B cell (primary cell): ENCODE data around the gene TBC1D10A. TPM values are rescaled to one million over a fixed set of nuclear protein-coding genes. Genes with fewer than 3 reads are reported as not detected.

ENCODE experiments used
- ATAC-seq: fragments of 200-7000 bp; cut with Tn5 transposase; one replicate; pipeline ENCODE4 v1.10.0; 2021; ENCODE audit warnings: low read depth, mild to moderate bottlenecking, moderate number of reproducible peaks, moderate library complexity
- CTCF ChIA-PET: fragments of 350-600 bp; sonication (Branson Sonifier 250); formaldehyde crosslinking; loops from one replicate; lab custom pipeline; 2021; ENCODE audit warnings: antibody characterized with exemption, inconsistent platforms; lab: Charles Lee
- POLR2A ChIA-PET: fragments of 350-600 bp; sonication (Branson Sonifier 250); formaldehyde crosslinking; loops from one replicate; lab custom pipeline; 2021; ENCODE audit warnings: antibody characterized with exemption; lab: Charles Lee
- DNase-seq: peaks from one replicate; pipeline ENCODE4 v3.0.0; 2013
- H2AFZ ChIP-seq: 2 replicates; pipeline ENCODE4 v1.6.1; 2012; ENCODE audit warnings: mild to moderate bottlenecking, low read depth, low read length; ENCODE audit not compliant: insufficient read depth, poor library complexity, severe bottlenecking
- H3K27ac ChIP-seq, 2 donors: 1 replicate in 1 of 2; 2 replicates in 1 of 2; pipeline ENCODE4 v1.5.1; 2012 to 2013; ENCODE audit warnings: low read length in 2 of 2, mild to moderate bottlenecking in 2 of 2, moderate library complexity in 1 of 2
- H3K27me3 ChIP-seq, 4 experiments: fragments of 200-600 bp in 1 of 4; sonication (generic) in 1 of 4; replicated peaks in 1 of 4; 1 replicate in 2 of 4; 2 replicates in 2 of 4; pipeline versions ENCODE4 v1.6.1 to v1.7.0; 2013 to 2016; ENCODE audit warnings: low read length in 3 of 4, mild to moderate bottlenecking in 2 of 4, mixed read lengths in 1 of 4, moderate library complexity in 1 of 4; ENCODE audit not compliant: insufficient read depth in 4 of 4, control insufficient read depth in 3 of 4; ENCODE audit errors: control extremely low read depth in 1 of 4
- H3K36me3 ChIP-seq, 2 experiments: replicated peaks in 1 of 2; 1 replicate in 1 of 2; 2 replicates in 1 of 2; pipeline versions ENCODE4 v1.6.1 to v1.7.1; 2013; ENCODE audit warnings: low read length in 1 of 2; ENCODE audit not compliant: insufficient read depth in 2 of 2, control insufficient read depth in 1 of 2; ENCODE audit errors: control extremely low read depth in 1 of 2, extremely low read depth in 1 of 2
- H3K4me1 ChIP-seq, 2 donors: fragments of 200-600 bp in 1 of 2; sonication (generic) in 1 of 2; 1 replicate in 1 of 2; 2 replicates in 1 of 2; pipeline versions ENCODE4 v1.5.1 to v1.6.1; 2013 to 2017; ENCODE audit warnings: low read length in 2 of 2; ENCODE audit not compliant: control insufficient read depth in 2 of 2, insufficient read depth in 2 of 2
- H3K4me2 ChIP-seq: replicated peaks from 2 replicates; pipeline ENCODE3; 2012; ENCODE audit warnings: mild to moderate bottlenecking, low read depth, low read length; ENCODE audit not compliant: poor library complexity, severe bottlenecking
- H3K4me3 ChIP-seq, 5 experiments: fragments of 200-600 bp in 1 of 5; sonication (generic) in 1 of 5; 1 replicate in 3 of 5; 2 replicates in 2 of 5; pipeline versions ENCODE4 v1.5.1 to v1.7.0; 2011 to 2016; ENCODE audit warnings: low read length in 4 of 5, mild to moderate bottlenecking in 4 of 5, low read depth in 2 of 5, control low read depth in 1 of 5, moderate library complexity in 1 of 5; ENCODE audit not compliant: insufficient read depth in 1 of 5; ENCODE audit errors: control extremely low read depth in 1 of 5, extremely low read depth in 1 of 5
- H3K79me2 ChIP-seq: fragments of 200-600 bp; sonication (generic); one replicate; pipeline ENCODE4 v1.6.0; 2016; ENCODE audit warnings: low read length; ENCODE audit not compliant: control insufficient read depth, insufficient read depth
- H3K9ac ChIP-seq: fragments of 200-600 bp; sonication (generic); 2 replicates; pipeline ENCODE4 v1.6.1; 2017; ENCODE audit warnings: mild to moderate bottlenecking, low read length, moderate library complexity
- H3K9me3 ChIP-seq, 3 donors: one replicate each; pipeline versions ENCODE4 v1.6.1 to v1.7.1; 2013; ENCODE audit warnings: low read length in 2 of 3; ENCODE audit not compliant: control insufficient read depth in 2 of 3, insufficient read depth in 1 of 3; ENCODE audit errors: control extremely low read depth in 1 of 3
- H4K20me1 ChIP-seq: 2 replicates; pipeline ENCODE4 v1.6.0; 2012; ENCODE audit warnings: mild to moderate bottlenecking, low read length; ENCODE audit not compliant: insufficient read depth, control insufficient read depth, poor library complexity, severe bottlenecking
- H3K27ac Mint-ChIP-seq: one replicate; pipeline ENCODE4 v1.8.0; 2021; ENCODE audit warnings: mixed read lengths
- H3K27me3 Mint-ChIP-seq: one replicate; pipeline ENCODE4 v1.8.0; 2021; ENCODE audit warnings: mixed read lengths
- H3K4me1 Mint-ChIP-seq: one replicate; pipeline ENCODE4 v1.8.0; 2021; ENCODE audit warnings: mixed read lengths
- H3K4me3 Mint-ChIP-seq: one replicate; pipeline ENCODE4 v1.8.0; 2021; ENCODE audit warnings: mixed read lengths
- H3K9me3 Mint-ChIP-seq: one replicate; pipeline ENCODE4 v1.8.0; 2022; ENCODE audit warnings: mixed read lengths; ENCODE audit not compliant: insufficient read depth
- EZH2 ChIP-seq: IDR thresholded peaks from 2 replicates; pipeline ENCODE4 v1.6.1; 2012; ENCODE audit warnings: borderline replicate concordance, low read depth, mild to moderate bottlenecking, moderate library complexity, low read length; ENCODE audit not compliant: insufficient read depth, poor library complexity, severe bottlenecking
- WGBS: methylation state at CpG from one replicate; pipeline ENCODE4 v1.1.5; 2013; ENCODE audit warnings: missing lambda C conversion rate; ENCODE audit not compliant: insufficient coverage; 5-methylcytosine and 5-hydroxymethylcytosine counted together
- intact Hi-C: fragments of 100-400 bp; cut with micrococcal nuclease; formaldehyde crosslinking; loops from one replicate; pipeline ENCODE4 v1.10.0; 2022
- polyA plus RNA-seq: library from polyadenylated mRNA; depleted of rRNA; stranded (reverse); fragments of >200 nt; gene quantifications from 2 replicates; pipeline ENCODE4 v1.2.3, GENCODE V29; 2012
- total RNA-seq, 2 donors: library from RNA; stranded (reverse); fragments of 120-200 nt in 1 of 2; gene quantifications; 1 replicate in 1 of 2; 2 replicates in 1 of 2; pipeline versions ENCODE4 v1.2.3 to v1.2.4, GENCODE V29; 2013 to 2022
- TF ChIP-seq, protein P1 (sequence below): fragments of 200-600 bp; IDR thresholded peaks from one replicate; pipeline ENCODE4 v1.8.0; 2022; ENCODE audit warnings: antibody characterized with exemption, mild to moderate bottlenecking

The TBC1D10A gene
- total and polyA plus RNA-seq, 2 donors (not counting 1 experiment from before 2014, with no cell fraction given) = 45.2 to 58.4 TPM

DNA sequence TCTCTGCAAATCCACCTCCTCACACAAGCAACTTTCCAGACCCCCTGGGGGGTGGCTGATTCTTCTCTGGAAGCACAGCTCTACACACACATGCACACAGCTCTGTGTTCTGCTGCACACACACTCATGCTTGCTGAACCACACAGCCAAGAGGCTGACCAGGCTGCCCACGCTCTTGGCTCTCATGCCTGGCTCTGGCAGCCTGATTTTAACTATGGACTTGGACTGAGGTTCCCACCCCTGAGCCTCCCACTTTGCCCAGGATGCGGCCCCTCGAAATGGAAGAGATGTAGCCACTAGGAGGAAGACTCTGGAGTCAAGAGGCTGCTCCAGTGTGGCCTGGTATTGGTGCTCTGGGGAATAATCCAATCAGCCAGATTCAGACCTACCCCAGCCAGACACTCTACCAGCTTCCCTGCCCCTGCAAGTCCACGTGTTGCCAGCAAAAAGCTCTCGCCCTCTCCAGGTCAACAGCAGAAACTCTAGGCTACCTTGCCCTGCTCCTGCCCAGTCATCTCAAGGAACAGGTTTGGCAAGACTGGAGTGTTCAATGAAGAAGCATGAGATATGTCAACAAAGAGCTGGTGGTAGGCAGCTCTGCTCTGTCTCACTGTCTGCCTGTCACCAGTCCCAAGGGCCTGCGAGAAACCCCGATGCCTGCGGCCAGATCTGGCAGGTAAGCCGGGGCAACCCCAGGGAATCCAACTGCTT is 28.6 kb downstream of the TBC1D10A start:
- no peaks in the 10 kb centered on the region for H3K27me3 Mint-ChIP-seq
- Histone ChIP-seq H2AFZ (no peak overlapping the region), H3K9me3 (no peaks in the 10 kb centered on the region), H3K4me3 (no peak overlapping the region), H3K9ac (no peak overlapping the region), H3K79me2 (peaks cover 80% of the 10 kb centered on the region), H3K36me3 (peaks cover 4 to 74% of the 10 kb centered on the region in 2 experiments), H3K27me3 (no peaks in the 10 kb centered on the region), H3K4me1 (peaks cover 29 to 30% of the 10 kb centered on the region in 2 donors), H3K4me2 (no peak overlapping the region), H3K27ac (peak overlapping the region in 1 of 2 donors; percentile 54), H4K20me1 (peaks cover 20% of the 10 kb centered on the region)
- no peak overlapping the region for H3K4me3 Mint-ChIP-seq
- H3K4me1 Mint-ChIP-seq = peaks cover 39% of the 10 kb centered on the region
- ATAC-seq (no peak), DNase-seq (no peak)
- H3K9me3 Mint-ChIP-seq = no peaks in the 10 kb centered on the region
- H3K27ac Mint-ChIP-seq = peak overlapping the region; percentile 71
- POLR2A ChIA-PET = no interaction called here
- WGBS = 62% methylated on average over 6 of the region's 9 CpGs
- intact Hi-C loops = no loop called here
- TF ChIP-seq, protein P1, sequence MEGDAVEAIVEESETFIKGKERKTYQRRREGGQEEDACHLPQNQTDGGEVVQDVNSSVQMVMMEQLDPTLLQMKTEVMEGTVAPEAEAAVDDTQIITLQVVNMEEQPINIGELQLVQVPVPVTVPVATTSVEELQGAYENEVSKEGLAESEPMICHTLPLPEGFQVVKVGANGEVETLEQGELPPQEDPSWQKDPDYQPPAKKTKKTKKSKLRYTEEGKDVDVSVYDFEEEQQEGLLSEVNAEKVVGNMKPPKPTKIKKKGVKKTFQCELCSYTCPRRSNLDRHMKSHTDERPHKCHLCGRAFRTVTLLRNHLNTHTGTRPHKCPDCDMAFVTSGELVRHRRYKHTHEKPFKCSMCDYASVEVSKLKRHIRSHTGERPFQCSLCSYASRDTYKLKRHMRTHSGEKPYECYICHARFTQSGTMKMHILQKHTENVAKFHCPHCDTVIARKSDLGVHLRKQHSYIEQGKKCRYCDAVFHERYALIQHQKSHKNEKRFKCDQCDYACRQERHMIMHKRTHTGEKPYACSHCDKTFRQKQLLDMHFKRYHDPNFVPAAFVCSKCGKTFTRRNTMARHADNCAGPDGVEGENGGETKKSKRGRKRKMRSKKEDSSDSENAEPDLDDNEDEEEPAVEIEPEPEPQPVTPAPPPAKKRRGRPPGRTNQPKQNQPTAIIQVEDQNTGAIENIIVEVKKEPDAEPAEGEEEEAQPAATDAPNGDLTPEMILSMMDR = no peak
- no peak for TF ChIP-seq EZH2
- CTCF ChIA-PET = interaction anchor here (0.7 to 1.9 kb wide), 2 partner anchors 10 to 33 kb away, joined by 3 to 10 read pairs; no protein-coding TSS in a partner anchor

DNA sequence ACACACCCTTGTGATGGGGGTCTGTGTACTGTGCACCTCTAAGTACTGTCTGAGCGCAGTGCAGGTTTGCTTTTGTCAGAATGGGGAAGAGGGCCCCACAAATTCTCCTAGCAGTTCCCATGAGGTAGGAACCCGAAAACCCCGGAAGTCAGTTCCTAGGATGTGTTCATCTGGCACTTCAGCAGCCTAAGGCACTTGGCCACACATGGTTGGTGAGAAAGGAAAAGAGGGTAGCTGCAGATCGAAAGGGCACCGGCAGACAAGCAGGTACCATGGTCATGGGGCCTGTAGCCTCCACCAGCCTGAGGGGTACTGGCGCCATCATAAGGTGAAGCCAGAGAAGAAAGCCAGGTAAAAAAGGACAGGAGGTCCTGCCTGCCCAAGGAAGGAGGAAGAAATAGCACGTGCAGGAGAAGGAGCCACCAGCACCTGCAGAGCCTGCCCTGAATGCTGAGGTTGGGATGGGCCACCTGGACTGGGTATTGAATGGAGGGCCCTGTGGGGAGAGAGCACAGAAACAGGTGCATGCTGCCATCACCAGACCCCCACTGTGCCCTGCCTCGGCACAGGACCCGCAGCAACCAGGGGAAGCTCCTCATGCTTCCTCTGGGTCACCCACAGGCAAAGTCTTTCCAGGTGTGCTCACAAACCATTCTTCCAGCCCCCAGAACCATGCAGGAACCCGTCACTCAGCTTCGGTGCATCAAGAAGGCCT is 29.3 kb downstream of the TBC1D10A start:
- Histone ChIP-seq H3K36me3 (peaks cover 4 to 81% of the 10 kb centered on the region in 2 experiments), H3K9ac (no peak overlapping the region), H3K27me3 (no peaks in the 10 kb centered on the region), H3K79me2 (peaks cover 82% of the 10 kb centered on the region), H3K9me3 (no peaks in the 10 kb centered on the region), H3K4me2 (no peak overlapping the region), H4K20me1 (peaks cover 20% of the 10 kb centered on the region), H3K4me1 (peaks cover 22 to 23% of the 10 kb centered on the region in 2 donors), H3K27ac (no peak overlapping the region), H2AFZ (no peak overlapping the region), H3K4me3 (no peak overlapping the region)
- ATAC-seq (no peak), DNase-seq (no peak)
- POLR2A ChIA-PET = no interaction called here
- intact Hi-C loops = no loop called here
- TF ChIP-seq, protein P1 = no peak
- no peak for TF ChIP-seq EZH2
- H3K27ac Mint-ChIP-seq = no peak overlapping the region
- CTCF ChIA-PET = interaction anchor here (1.9 kb wide), 1 partner anchor 9 kb away, joined by 10 read pairs; no protein-coding TSS in a partner anchor
- H3K9me3 Mint-ChIP-seq = no peaks in the 10 kb centered on the region
- 81% methylated on average over 11 of the region's 11 CpGs for WGBS
- no peaks in the 10 kb centered on the region for H3K27me3 Mint-ChIP-seq
- H3K4me1 Mint-ChIP-seq = peaks cover 32% of the 10 kb centered on the region
- no peak overlapping the region for H3K4me3 Mint-ChIP-seq
